ENCODE data around the gene TMEM243. TPM values are rescaled to one million over a fixed set of nuclear protein-coding genes. Genes with fewer than 3 reads are reported as not detected.

Gene TMEM243
- total RNA-seq, 1 experiment from 2014 or later: 23.5 TPM

DNA sequence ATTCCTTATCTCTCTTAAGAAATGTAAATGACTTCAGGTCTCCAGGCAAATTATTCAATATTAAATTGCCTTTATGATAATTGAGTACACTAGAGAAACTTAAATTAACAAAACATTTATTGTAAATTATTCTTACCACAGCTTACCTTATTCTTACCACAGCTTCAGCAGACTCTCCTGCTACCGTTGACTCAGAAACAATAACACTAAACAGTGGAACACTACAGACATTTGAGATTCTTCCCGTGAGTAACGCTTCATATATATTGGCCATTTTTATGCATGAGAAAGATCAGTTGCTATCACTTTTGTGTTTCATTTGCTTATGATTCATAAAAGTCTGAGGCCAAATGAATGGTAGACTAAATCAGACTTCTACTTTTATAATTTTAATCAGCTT, 28.7 kb downstream of the TMEM243 start:
- no peaks in the 10 kb centered on the region for H3K27me3 Mint-ChIP-seq (ENCODE audit: low read depth)
- Histone ChIP-seq H2BK20ac (ENCODE audit: low read depth, low read length, poor library complexity, severe bottlenecking) (no peak overlapping the region), H4K8ac (replicated peaks; ENCODE audit: insufficient read length, low read depth, low read length) (no peak overlapping the region), H4K5ac (ENCODE audit: insufficient read length, low read depth, low read length) (no peak overlapping the region), H3K56ac (ENCODE audit: insufficient read length, low read depth, low read length) (no peak overlapping the region), H2AFZ (ENCODE audit: low read length) (no peak overlapping the region), H3K4me2 (ENCODE audit: insufficient read depth, insufficient read length, low read length) (no peak overlapping the region), H3K4ac (ENCODE audit: low read depth, low read length) (no peak overlapping the region), H4K20me1 (ENCODE audit: control insufficient read depth, insufficient read depth, insufficient read length) (no peaks in the 10 kb centered on the region), H2BK5ac (ENCODE audit: insufficient read length, low read length) (no peak overlapping the region), H4K91ac (ENCODE audit: insufficient read length, low read depth, low read length) (no peak overlapping the region), H3K27ac (ENCODE audit: insufficient read length, low read depth, low read length) (no peak overlapping the region), H3K9ac (ENCODE audit: extremely low read depth, insufficient read length, low read length) (no peak overlapping the region), H3K4me1 (ENCODE audit: insufficient read depth, low read length) (no peaks in the 10 kb centered on the region), H3K79me1 (ENCODE audit: insufficient read depth, low read depth, low read length, poor library complexity, severe bottlenecking) (no peaks in the 10 kb centered on the region), H2AK5ac (ENCODE audit: insufficient read length, low read length) (no peak overlapping the region), H3K23ac (ENCODE audit: insufficient read length, low read depth, low read length) (no peak overlapping the region), H3K9me3 (ENCODE audit: control insufficient read depth, low read depth, low read length) (no peaks in the 10 kb centered on the region), H3K18ac (ENCODE audit: insufficient read length, low read depth, low read length) (no peak overlapping the region), H3K23me2 (ENCODE audit: insufficient read length, low read depth, low read length, poor library complexity, severe bottlenecking) (no peaks in the 10 kb centered on the region), H2BK12ac (ENCODE audit: insufficient read length, low read depth, low read length) (no peak overlapping the region), H2BK120ac (ENCODE audit: low read depth, low read length, poor library complexity, severe bottlenecking) (no peak overlapping the region), H3T11ph (ENCODE audit: low read length) (no peak overlapping the region), H3K27me3 (ENCODE audit: insufficient read depth, low read length) (no peaks in the 10 kb centered on the region), H3K14ac (ENCODE audit: insufficient read depth, low read length) (no peak overlapping the region), H3K79me2 (ENCODE audit: insufficient read depth, low read length) (no peaks in the 10 kb centered on the region), H2BK15ac (ENCODE audit: low read depth, low read length) (no peak overlapping the region)
- H3K9me3 Mint-ChIP-seq: no peaks in the 10 kb centered on the region
- H3K36me3 Mint-ChIP-seq (ENCODE audit: insufficient read depth in 1 of 3, low read depth in 3 of 3): peaks cover 32 to 84% (median 79%) of the 10 kb centered on the region in 3 experiments
- no peak for TF ChIP-seq CTCF (conservative IDR thresholded peaks at IDR 0.05)
- WGBS (ENCODE audit: extremely low coverage, insufficient read length, low lambda C conversion rate): no CpG with 5 or more reads among the region's 3 CpGs
- no peak for DNase-seq
- no peak overlapping the region for H3K27ac Mint-ChIP-seq
- H3K4me1 Mint-ChIP-seq: no peaks in the 10 kb centered on the region
- H3K4me3 Mint-ChIP-seq: no peak overlapping the region
